Activated naive CD4-positive, alpha-beta T cell treated with anti-CD3 and anti-CD28 coated beads, Interleukin-2, amount 10 ng/mL, durations not matched to agents 7 days and 5 days (primary cell): ENCODE measurements around the gene DOK5.
"Not testable (repeated sequence)": the region's sequence is repeated elsewhere in the genome, so short reads cannot be mapped to it uniquely, and the experiment has no call there.

Source experiments
- CTCF ChIA-PET: fragments of 350-600 bp; sonication (Branson Sonifier 250); formaldehyde crosslinking; loops from one replicate; lab custom pipeline; 2021; ENCODE audit warnings: antibody characterized with exemption; lab: Charles Lee
- DNase-seq: peaks from one replicate; pipeline ENCODE4 v3.0.0-alpha.2; 2020
- H3K27ac Mint-ChIP-seq: one replicate; pipeline ENCODE4 v1.8.0; 2021; ENCODE audit warnings: mild to moderate bottlenecking, moderate library complexity, mixed read lengths
- H3K27me3 Mint-ChIP-seq: one replicate; pipeline ENCODE4 v1.8.0; 2021; ENCODE audit warnings: mild to moderate bottlenecking, mixed read lengths
- H3K36me3 Mint-ChIP-seq: one replicate; pipeline ENCODE4 v1.8.0; 2021; ENCODE audit warnings: mixed read lengths
- H3K4me1 Mint-ChIP-seq: one replicate; pipeline ENCODE4 v1.8.0; 2021; ENCODE audit warnings: mixed read lengths
- H3K4me3 Mint-ChIP-seq: one replicate; pipeline ENCODE4 v1.8.0; 2021; ENCODE audit warnings: mild to moderate bottlenecking, moderate library complexity, mixed read lengths
- H3K9me3 Mint-ChIP-seq: one replicate; pipeline ENCODE4 v1.8.0; 2021; ENCODE audit warnings: mixed read lengths

DOK5 gene

DNA sequence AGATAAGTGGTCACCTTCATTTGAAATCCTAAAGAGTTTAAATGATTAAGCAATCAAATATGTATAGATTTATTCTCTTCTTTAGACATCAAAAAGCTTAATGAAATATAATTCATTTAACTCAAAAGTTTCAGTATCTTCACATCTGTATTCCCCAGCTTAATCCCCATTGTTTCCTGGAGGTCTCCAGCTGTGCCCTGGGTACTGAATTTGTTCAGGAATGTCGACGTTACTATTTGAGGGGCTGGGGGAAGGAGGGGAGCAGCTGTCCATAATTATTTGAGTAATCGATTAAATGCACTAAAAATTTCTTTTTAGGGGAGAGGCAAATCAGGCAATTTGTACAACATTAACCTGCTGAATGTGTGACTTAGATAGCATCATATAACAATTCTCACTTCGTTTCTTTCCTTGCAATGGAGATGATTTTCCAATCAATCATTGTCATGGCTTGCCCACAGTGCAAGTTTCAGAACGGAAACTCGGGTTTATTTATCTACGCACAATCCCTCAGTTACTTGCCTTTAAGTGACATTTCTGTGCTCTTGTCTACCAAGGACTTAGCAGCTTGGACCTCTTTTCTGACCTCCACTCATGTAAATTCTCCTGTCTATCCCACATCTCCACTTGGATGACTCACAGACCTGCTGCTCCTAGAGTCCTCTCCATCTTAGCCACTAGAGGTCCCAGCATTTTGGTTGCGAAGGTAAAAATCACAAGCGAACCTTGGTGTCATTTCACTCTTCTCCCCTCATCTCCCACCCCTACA, 3.9 kb downstream of the DOK5 start:
- DNase-seq, result no peak
- H3K9me3 Mint-ChIP-seq, result no peaks in the 10 kb centered on the region
- H3K4me3 Mint-ChIP-seq, result no peak overlapping the region
- H3K27ac Mint-ChIP-seq, result no peak overlapping the region
- H3K27me3 Mint-ChIP-seq, result peaks cover 37% of the 10 kb centered on the region
- H3K4me1 Mint-ChIP-seq, result no peaks in the 10 kb centered on the region
- CTCF ChIA-PET, result interaction anchor here (1.1 kb wide), 1 partner anchor 382 kb away, joined by 4 read pairs; no protein-coding TSS in a partner anchor
- no peaks in the 10 kb centered on the region for H3K36me3 Mint-ChIP-seq

GRCh38 chr20:54479937-54480336, 4.5 kb downstream of the DOK5 start:
- not testable (repeated sequence) for H3K9me3 Mint-ChIP-seq, DNase-seq, H3K36me3 Mint-ChIP-seq, H3K27ac Mint-ChIP-seq, H3K4me1 Mint-ChIP-seq, H3K4me3 Mint-ChIP-seq
- peaks cover 31% of the 10 kb centered on the region for H3K27me3 Mint-ChIP-seq
- CTCF ChIA-PET, result interaction anchor here (1.1 kb wide), 1 partner anchor 383 kb away, joined by 4 read pairs; no protein-coding TSS in a partner anchor

DNA sequence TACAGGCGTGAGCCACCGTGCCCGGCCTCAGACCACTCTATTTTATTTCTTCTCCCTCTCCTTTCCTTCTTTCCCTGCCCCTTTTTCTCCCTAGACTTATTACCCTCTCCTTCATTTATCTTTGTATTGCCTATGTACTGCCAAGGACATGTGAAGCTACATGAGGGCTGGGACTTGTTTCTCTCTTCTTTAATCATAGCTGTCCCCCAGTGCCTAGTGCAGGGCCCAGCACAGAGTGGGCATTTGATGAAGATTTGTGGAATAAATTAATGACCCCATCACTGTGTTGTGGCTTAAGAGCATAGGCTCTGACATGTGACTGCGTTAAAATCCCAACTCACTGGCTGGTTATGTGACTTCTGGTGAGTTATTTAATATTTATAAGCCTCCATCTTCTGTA, 6.0 kb downstream of the DOK5 start:
- Mint-ChIP-seq H3K4me1 (no peaks in the 10 kb centered on the region), H3K27ac (no peak overlapping the region), H3K27me3 (peaks cover 16% of the 10 kb centered on the region), H3K36me3 (no peaks in the 10 kb centered on the region), H3K9me3 (no peaks in the 10 kb centered on the region), H3K4me3 (no peak overlapping the region)
- CTCF ChIA-PET, result no interaction called here
- no peak for DNase-seq

- DNase-seq, result no peak
- Mint-ChIP-seq H3K36me3 (no peaks in the 10 kb centered on the region), H3K9me3 (no peaks in the 10 kb centered on the region), H3K4me3 (no peak overlapping the region), H3K27ac (no peak overlapping the region), H3K27me3 (no peaks in the 10 kb centered on the region), H3K4me1 (no peaks in the 10 kb centered on the region)
- CTCF ChIA-PET, result no interaction called here
These were observed 10.2 kb downstream of the DOK5 start for GRCh38 chr20:54485631-54486030.

DNA sequence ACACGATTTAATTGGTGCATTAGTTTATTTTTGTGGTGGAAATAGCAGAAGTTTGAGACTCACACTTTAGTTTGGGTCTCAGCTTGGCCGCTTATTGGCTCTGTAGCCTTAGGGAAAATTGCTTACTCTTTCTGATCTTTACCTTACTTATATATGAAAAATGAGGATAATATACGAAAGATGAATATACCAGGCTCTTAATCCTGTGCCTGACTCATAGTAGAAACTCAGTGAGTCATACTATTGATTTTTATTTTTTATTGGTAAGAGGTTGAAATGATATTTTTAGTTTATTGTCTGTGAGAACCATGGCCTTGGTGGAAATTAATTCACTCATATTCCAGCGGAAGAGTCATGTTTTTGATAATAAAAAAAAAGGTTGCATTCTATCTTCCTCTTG, 11.2 kb downstream of the DOK5 start:
- no peaks in the 10 kb centered on the region for H3K4me1 Mint-ChIP-seq
- DNase-seq, result no peak
- H3K4me3 Mint-ChIP-seq, result no peak overlapping the region
- H3K27me3 Mint-ChIP-seq, result no peaks in the 10 kb centered on the region
- H3K27ac Mint-ChIP-seq, result no peak overlapping the region
- H3K9me3 Mint-ChIP-seq, result no peaks in the 10 kb centered on the region
- CTCF ChIA-PET, result no interaction called here
- no peaks in the 10 kb centered on the region for H3K36me3 Mint-ChIP-seq

GRCh38 chr20:54488442-54488841, 13.0 kb downstream of the DOK5 start:
- Mint-ChIP-seq H3K27ac (no peak overlapping the region), H3K36me3 (no peaks in the 10 kb centered on the region), H3K4me3 (no peak overlapping the region), H3K9me3 (peaks cover 2% of the 10 kb centered on the region), H3K27me3 (no peaks in the 10 kb centered on the region), H3K4me1 (no peaks in the 10 kb centered on the region)
- CTCF ChIA-PET, result no interaction called here
- DNase-seq, result no peak

GRCh38 chr20:54491506-54491905, 16.1 kb downstream of the DOK5 start:
- CTCF ChIA-PET, result no interaction called here
- Mint-ChIP-seq H3K27me3 (no peaks in the 10 kb centered on the region), H3K9me3 (peaks cover 2% of the 10 kb centered on the region), H3K4me1 (no peaks in the 10 kb centered on the region), H3K4me3 (no peak overlapping the region), H3K36me3 (no peaks in the 10 kb centered on the region), H3K27ac (no peak overlapping the region)
- no peak for DNase-seq

DNA sequence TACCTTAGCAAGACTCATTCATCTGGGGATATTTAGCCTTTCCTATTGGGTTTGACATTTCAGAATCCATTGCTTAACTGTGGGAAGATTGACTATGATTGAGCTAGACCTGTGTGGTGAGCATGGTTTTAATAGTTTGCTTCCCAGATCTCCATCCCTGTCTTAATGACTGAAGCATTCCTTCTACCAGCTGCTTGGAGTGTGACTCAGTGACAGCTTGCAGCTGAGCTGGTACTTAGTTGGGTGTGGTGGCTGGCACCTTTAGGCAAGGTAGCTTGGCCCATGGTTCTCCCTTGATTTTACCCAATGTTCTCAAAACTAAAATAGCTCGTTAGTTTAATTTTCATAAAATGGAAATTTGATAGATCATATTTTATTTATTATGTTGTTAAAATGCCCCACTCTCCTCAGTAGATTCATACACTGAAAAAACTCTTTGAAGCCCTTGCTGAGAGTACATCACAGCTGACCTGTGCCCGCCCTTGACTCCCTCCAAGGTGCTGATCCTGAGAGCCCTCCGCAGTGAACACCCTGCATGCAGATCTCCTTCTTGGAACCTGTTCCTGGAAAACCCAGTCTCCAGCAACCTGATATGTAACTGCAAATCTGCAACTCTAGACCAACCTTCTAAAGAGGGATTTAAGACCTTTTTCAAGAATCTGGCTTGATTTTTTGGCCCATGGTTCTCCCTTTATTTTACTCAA, 19.1 kb downstream of the DOK5 start:
- Mint-ChIP-seq H3K27me3 (no peaks in the 10 kb centered on the region), H3K36me3 (no peaks in the 10 kb centered on the region), H3K4me3 (no peak overlapping the region), H3K4me1 (no peaks in the 10 kb centered on the region), H3K27ac (no peak overlapping the region), H3K9me3 (peaks cover 2% of the 10 kb centered on the region)
- CTCF ChIA-PET, result interaction anchor here (1.1 kb wide), 1 partner anchor 11 kb away, joined by 3 read pairs; no protein-coding TSS in a partner anchor
- DNase-seq, result no peak

- DNase-seq, result no peak
- Mint-ChIP-seq H3K4me3 (no peak overlapping the region), H3K36me3 (no peaks in the 10 kb centered on the region), H3K27ac (no peak overlapping the region), H3K9me3 (no peaks in the 10 kb centered on the region), H3K27me3 (no peaks in the 10 kb centered on the region), H3K4me1 (no peaks in the 10 kb centered on the region)
- CTCF ChIA-PET, result no interaction called here
These were observed 22.7 kb downstream of the DOK5 start for GRCh38 chr20:54497931-54498718.

DNA sequence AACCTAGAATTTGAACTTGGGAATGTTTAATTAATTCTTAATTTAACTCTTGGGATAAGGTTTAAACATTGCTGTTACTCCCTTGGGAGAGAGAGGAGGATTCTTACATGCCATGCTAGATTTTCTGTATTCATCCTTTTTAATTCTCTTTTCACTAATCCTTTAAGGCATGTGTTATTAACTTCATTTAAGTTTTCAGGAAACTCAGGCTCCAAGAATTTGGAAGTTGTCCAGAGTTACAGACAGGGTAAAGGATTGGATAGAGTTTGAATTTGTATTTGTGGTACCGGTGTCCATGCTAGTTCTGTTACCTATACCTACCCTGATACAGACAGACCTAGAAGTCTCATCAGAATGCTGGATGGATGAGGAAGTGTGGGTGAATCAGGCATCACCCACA, 23.7 kb downstream of the DOK5 start:
- CTCF ChIA-PET, result no interaction called here
- H3K9me3 Mint-ChIP-seq, result peaks cover 1% of the 10 kb centered on the region
- no peak for DNase-seq
- no peaks in the 10 kb centered on the region for H3K4me1 Mint-ChIP-seq
- H3K36me3 Mint-ChIP-seq, result no peaks in the 10 kb centered on the region
- no peaks in the 10 kb centered on the region for H3K27me3 Mint-ChIP-seq
- no peak overlapping the region for H3K4me3 Mint-ChIP-seq
- no peak overlapping the region for H3K27ac Mint-ChIP-seq

DNA sequence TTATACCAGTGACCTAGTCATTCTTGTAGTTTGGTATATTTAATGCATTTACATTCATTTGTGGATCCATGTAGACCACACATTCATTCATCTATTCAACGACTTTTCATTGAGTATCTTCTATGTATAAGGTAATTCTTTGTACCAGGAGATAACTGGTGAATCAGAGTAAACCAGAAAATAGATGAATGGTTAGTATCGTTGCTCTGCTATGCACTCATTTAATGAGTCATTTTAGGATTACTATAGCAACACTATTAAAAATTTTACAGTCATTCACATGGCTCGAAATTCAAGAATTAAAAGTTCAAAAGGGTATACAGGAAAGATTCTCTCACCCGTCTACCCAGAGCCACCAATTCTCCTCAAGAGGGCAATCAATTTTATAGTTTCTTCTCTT, 26.8 kb downstream of the DOK5 start:
- H3K4me3 Mint-ChIP-seq, result no peak overlapping the region
- no peaks in the 10 kb centered on the region for H3K27me3 Mint-ChIP-seq
- DNase-seq, result no peak
- CTCF ChIA-PET, result no interaction called here
- H3K4me1 Mint-ChIP-seq, result no peaks in the 10 kb centered on the region
- H3K27ac Mint-ChIP-seq, result no peak overlapping the region
- H3K36me3 Mint-ChIP-seq, result no peaks in the 10 kb centered on the region
- peaks cover 3% of the 10 kb centered on the region for H3K9me3 Mint-ChIP-seq

DNA sequence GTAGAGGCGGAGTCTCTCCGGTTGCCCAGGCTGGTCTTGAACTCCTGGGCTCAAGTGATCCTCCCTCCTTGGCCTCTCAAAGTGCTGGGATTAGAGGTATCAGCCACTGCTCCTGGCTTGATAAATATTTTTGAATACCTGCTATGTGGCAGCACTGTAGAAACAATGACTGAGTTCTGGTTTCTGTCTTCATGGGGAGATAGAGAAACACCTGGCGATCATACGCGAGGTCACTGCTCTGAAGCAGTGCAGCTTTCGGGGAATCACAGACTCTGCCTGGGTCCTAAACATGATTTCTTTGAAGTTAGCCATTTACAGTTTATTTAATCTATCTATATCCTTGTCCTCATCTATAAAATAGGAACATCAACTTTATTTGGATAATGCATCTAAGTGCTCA, 31.2 kb downstream of the DOK5 start:
- Mint-ChIP-seq H3K36me3 (no peaks in the 10 kb centered on the region), H3K4me3 (no peak overlapping the region), H3K27ac (no peak overlapping the region), H3K27me3 (no peaks in the 10 kb centered on the region), H3K4me1 (no peaks in the 10 kb centered on the region), H3K9me3 (peaks cover 3% of the 10 kb centered on the region)
- CTCF ChIA-PET, result no interaction called here
- no peak for DNase-seq

- CTCF ChIA-PET, result no interaction called here
- H3K27me3 Mint-ChIP-seq, result no peaks in the 10 kb centered on the region
- H3K4me1 Mint-ChIP-seq, result no peaks in the 10 kb centered on the region
- no peak for DNase-seq
- H3K9me3 Mint-ChIP-seq, result no peaks in the 10 kb centered on the region
- H3K36me3 Mint-ChIP-seq, result no peaks in the 10 kb centered on the region
- H3K27ac Mint-ChIP-seq, result no peak overlapping the region
- no peak overlapping the region for H3K4me3 Mint-ChIP-seq
These were observed 35.2 kb downstream of the DOK5 start for GRCh38 chr20:54510541-54511129.

DNA sequence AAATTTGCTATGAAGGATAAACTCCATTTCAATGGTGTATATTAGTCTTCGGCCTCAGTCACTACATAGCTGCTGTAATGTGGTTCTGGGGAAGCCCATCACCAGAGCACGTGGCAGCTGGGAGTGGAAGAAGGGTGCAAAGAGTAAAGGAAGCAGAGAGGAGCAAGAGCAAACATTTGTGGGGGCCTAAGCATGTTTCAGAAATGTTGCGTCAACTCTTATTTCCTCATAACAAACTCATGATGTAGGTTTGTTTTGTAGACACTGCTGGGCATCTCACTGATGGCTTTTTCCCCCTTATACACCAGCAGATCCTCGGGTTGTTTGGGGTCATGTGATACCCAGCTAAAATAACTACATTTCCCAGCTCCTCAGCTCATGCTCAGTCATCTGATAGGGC, 37.3 kb downstream of the DOK5 start:
- no peaks in the 10 kb centered on the region for H3K4me1 Mint-ChIP-seq
- no peak for DNase-seq
- H3K36me3 Mint-ChIP-seq, result no peaks in the 10 kb centered on the region
- CTCF ChIA-PET, result no interaction called here
- H3K9me3 Mint-ChIP-seq, result no peaks in the 10 kb centered on the region
- no peak overlapping the region for H3K27ac Mint-ChIP-seq
- no peaks in the 10 kb centered on the region for H3K27me3 Mint-ChIP-seq
- H3K4me3 Mint-ChIP-seq, result no peak overlapping the region
